HL-60 (cell line): ENCODE data around the gene ENPP3.

ENCODE experiments used
- POLR2AphosphoS5 ChIP-seq: IDR thresholded peaks from 2 replicates; pipeline ENCODE4 v1.6.1; 2012; ENCODE audit warnings: low read depth
- TF ChIP-seq, protein P1 (sequence below): IDR thresholded peaks from one replicate; pipeline ENCODE4 v1.5.1; 2011; ENCODE audit warnings: low read length, control low read depth, inconsistent platforms; ENCODE audit not compliant: insufficient read depth

DNA sequence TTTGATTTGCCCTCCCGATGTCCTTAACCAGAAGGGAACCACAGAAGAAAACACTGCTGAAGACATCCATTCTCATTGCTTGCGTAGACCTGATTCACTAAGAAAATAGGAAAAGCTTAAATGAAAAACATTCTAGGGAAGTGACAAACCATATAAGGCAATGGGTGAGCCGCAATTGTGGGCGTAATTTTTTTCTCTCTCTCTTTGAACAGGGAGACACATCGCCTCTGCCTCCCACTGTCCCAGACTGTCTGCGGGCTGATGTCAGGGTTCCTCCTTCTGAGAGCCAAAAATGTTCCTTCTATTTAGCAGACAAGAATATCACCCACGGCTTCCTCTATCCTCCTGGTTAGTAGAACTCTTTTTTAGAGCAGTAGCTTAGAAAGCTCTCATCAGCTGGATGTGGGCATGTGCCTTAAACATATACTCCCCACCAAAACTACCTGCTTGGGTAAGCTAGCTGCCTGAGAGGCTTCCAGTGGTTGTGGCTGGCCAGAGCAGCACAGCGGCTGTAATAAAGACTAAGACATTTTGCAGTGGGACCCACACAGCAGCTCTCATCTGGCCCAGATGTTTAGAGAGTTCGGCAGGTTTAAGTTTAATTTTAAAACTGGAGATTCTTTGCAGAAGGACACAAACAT, 96.4 kb downstream of the ENPP3 start:
- TF ChIP-seq, protein P1, sequence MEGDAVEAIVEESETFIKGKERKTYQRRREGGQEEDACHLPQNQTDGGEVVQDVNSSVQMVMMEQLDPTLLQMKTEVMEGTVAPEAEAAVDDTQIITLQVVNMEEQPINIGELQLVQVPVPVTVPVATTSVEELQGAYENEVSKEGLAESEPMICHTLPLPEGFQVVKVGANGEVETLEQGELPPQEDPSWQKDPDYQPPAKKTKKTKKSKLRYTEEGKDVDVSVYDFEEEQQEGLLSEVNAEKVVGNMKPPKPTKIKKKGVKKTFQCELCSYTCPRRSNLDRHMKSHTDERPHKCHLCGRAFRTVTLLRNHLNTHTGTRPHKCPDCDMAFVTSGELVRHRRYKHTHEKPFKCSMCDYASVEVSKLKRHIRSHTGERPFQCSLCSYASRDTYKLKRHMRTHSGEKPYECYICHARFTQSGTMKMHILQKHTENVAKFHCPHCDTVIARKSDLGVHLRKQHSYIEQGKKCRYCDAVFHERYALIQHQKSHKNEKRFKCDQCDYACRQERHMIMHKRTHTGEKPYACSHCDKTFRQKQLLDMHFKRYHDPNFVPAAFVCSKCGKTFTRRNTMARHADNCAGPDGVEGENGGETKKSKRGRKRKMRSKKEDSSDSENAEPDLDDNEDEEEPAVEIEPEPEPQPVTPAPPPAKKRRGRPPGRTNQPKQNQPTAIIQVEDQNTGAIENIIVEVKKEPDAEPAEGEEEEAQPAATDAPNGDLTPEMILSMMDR = no peak
- TF ChIP-seq POLR2AphosphoS5 = no peak
